ENCODE results near the gene STPG3. TPM values are rescaled to one million over a fixed set of nuclear protein-coding genes. Genes with fewer than 3 reads are reported as not detected.

Gene STPG3
- total and polyA plus RNA-seq, 2 of the 8 experiments (the other 6 are each of a cell fraction or from before 2014, with no cell fraction given): not detected

- 0 out of 4 replicates have a peak, but pooled peaks of 1 of the 2 experiments have one; percentile 23 for TF ChIP-seq HDAC2 (IDR thresholded peaks at IDR 0.05; ENCODE audit: borderline replicate concordance in 1 of 2, low read depth in 2 of 2, low read length in 2 of 2)
- 0 out of 2 replicates have a peak, but pooled peaks have one; percentile 23 for TF ChIP-seq CREB1 (IDR thresholded peaks at IDR 0.05)
- TF ChIP-seq KDM5A (IDR thresholded peaks at IDR 0.05; ENCODE audit: low read length): 0 out of 2 replicates have a peak, but pooled peaks have one; percentile 14
- TF ChIP-seq RXRA (IDR thresholded peaks at IDR 0.05; ENCODE audit: insufficient read depth, low read depth, low read length): no peak
- no peak for TF ChIP-seq RFX5 (IDR thresholded peaks at IDR 0.05; ENCODE audit: borderline replicate concordance, low read depth, low read length)
- no peak for TF ChIP-seq FOSL1 (IDR thresholded peaks at IDR 0.05; ENCODE audit: insufficient read depth, low read depth, low read length)
- no peak for TF ChIP-seq ATF2 (IDR thresholded peaks at IDR 0.05; ENCODE audit: low read length)
- no peak for TF ChIP-seq POU5F1 (IDR thresholded peaks at IDR 0.05; ENCODE audit: low read depth, low read length)
- TF ChIP-seq CEBPB (IDR thresholded peaks at IDR 0.05; ENCODE audit: low read depth, low read length): no peak
- no peak for TF ChIP-seq SP1 (IDR thresholded peaks at IDR 0.05; ENCODE audit: low read depth, low read length)
- TF ChIP-seq KDM1A (IDR thresholded peaks at IDR 0.05; ENCODE audit: borderline replicate concordance, low read length): no peak
- no peak for TF ChIP-seq SP2 (IDR thresholded peaks at IDR 0.05; ENCODE audit: low read length)
- TF ChIP-seq MAX (IDR thresholded peaks at IDR 0.05): 0 out of 2 replicates have a peak, but pooled peaks have one; percentile 6
- peak; percentile 52 for TF ChIP-seq NRF1 (IDR thresholded peaks at IDR 0.05; ENCODE audit: low read depth, low read length)
- peak; percentile 53 for TF ChIP-seq TAF7 (optimal IDR thresholded peaks at IDR 0.05; ENCODE audit: borderline replicate concordance, low read depth, low read length)
- TF ChIP-seq CTCF (IDR thresholded peaks at IDR 0.05; ENCODE audit: control extremely low read depth in 1 of 3, insufficient read depth in 1 of 3, low read depth in 1 of 3, low read length in 3 of 3): peak in 1 of 3 experiments; percentile 2; a peak in 1 of 4 replicates
- TF ChIP-seq ASH2L (IDR thresholded peaks at IDR 0.05; ENCODE audit: low read length): no peak
- TF ChIP-seq EP300 (IDR thresholded peaks at IDR 0.05; ENCODE audit: borderline replicate concordance in 1 of 2, low read depth in 2 of 2, low read length in 2 of 2): no peak
- no peak for TF ChIP-seq JUND (IDR thresholded peaks at IDR 0.05; ENCODE audit: low read length)
These were observed 3.8 kb downstream of the STPG3 start, which contains the start of gene NELFB (continued) for GRCh38 chr9:137254624-137255447.

Measured in H1 (cell line).